Stomach smooth muscle (tissue), 2 donors: ENCODE measurements around the gene SIMC1.
"Not testable (repeated sequence)": the region's sequence is repeated elsewhere in the genome, so short reads cannot be mapped to it uniquely, and the experiment has no call there.

ENCODE experiments used
- H3K27ac ChIP-seq: one replicate; pipeline ENCODE4 v1.7.0; 2013; ENCODE audit warnings: mild to moderate bottlenecking, low read length, inconsistent platforms
- H3K27me3 ChIP-seq, 2 donors: one replicate each; pipeline ENCODE4 v1.7.0; 2013; ENCODE audit warnings: low read length in 2 of 2; ENCODE audit not compliant: insufficient read depth in 2 of 2, control insufficient read depth in 1 of 2
- H3K36me3 ChIP-seq, 2 donors: one replicate each; pipeline ENCODE4 v1.7.0; 2013; ENCODE audit warnings: low read length in 2 of 2; ENCODE audit not compliant: control insufficient read depth in 2 of 2, insufficient read depth in 2 of 2
- H3K4me1 ChIP-seq: one replicate; pipeline ENCODE4 v1.7.0; 2013; ENCODE audit warnings: low read length; ENCODE audit not compliant: control insufficient read depth, insufficient read depth
- H3K4me3 ChIP-seq, 2 donors: one replicate each; pipeline ENCODE4 v1.7.0; 2013; ENCODE audit warnings: low read length in 2 of 2
- H3K9ac ChIP-seq, 2 donors: one replicate each; pipeline ENCODE4 v1.7.0; 2013; ENCODE audit warnings: low read length in 2 of 2, mild to moderate bottlenecking in 1 of 2
- H3K9me3 ChIP-seq, 2 donors: one replicate each; pipeline ENCODE4 v1.7.0; 2013; ENCODE audit warnings: low read length in 2 of 2; ENCODE audit not compliant: control insufficient read depth in 2 of 2
- donor health status: healthy.
- donor health status: Pancreatic carcinoma.

The SIMC1 gene

DNA sequence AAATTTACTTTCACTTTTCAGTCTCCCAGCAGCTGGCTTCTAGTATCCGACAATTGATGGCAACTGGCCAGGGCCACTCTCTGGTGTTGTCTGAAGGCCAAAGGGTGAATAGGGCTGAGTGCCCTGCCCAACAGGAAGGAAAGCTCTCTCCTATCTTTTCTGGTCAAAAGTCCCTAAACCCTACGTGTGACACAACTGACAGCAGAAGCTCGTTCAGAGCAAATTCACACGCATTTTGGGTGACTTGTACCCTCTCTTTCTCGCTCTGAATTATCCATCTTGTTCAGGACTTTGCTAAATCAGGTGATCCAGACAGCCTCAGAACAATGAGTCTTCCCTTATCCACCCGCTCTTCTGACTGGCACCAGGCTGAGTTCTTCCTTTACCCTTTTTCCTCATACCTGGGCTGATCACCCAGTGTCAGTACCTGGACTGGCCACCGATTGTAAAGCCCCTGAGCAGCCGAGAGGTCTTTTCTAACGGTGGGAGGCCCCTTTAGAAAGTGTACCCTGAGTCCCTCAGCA, 21.8 kb upstream of the SIMC1 start:
- not testable (repeated sequence) for H3K36me3 ChIP-seq, H3K4me3 ChIP-seq, H3K27me3 ChIP-seq, H3K9me3 ChIP-seq, H3K4me1 ChIP-seq, H3K27ac ChIP-seq, H3K9ac ChIP-seq

DNA sequence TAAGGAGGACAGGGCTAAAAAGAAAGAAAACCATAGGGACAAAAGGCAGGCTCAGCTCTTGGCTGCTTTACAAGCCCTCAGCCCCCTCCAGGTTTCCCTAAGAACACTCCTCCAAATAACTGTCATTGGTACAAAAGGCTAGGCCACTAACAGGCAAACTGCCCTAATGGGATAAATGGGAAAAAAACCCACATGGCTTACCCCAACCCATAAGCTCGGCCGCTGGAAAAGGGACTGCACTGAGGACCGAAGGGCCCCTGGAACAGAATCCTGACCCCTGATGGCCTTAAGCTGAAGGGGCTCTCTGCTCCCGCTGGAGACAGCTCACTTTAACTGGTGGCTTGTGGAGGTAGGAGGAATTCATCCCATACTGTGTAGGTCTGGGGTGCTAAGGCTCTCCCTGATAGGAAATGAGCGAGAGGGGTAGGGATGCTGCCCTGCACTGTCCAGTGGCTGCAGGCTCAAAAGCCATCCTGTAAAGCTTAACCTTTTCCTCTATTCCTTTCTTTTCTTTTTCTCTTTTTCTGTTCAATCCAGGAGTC, 21.0 kb upstream of the SIMC1 start:
- not testable (repeated sequence) for H3K27ac ChIP-seq, H3K36me3 ChIP-seq, H3K9me3 ChIP-seq, H3K4me3 ChIP-seq, H3K9ac ChIP-seq, H3K27me3 ChIP-seq, H3K4me1 ChIP-seq

DNA sequence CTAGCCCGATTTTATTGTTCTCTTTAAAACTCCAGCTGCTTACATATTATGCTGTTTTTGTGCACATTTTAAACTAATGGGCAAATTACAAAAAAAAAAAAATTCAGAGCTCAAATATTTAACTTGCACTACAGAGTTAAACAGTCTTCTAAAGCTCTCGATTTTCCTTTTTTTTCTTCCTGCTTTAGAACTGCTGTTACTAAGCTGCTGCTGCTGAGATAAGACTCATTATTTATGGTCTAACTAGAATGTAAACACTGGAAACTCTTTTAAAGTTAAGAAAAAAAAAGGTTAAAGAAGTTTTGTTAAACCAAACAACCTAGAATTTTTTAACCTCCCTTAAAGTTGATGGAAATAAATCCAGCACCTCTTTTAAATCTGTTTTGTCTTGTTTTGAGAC, 20.5 kb upstream of the SIMC1 start:
- not testable (repeated sequence) for H3K4me3 ChIP-seq, H3K27me3 ChIP-seq, H3K36me3 ChIP-seq, H3K9me3 ChIP-seq, H3K4me1 ChIP-seq, H3K9ac ChIP-seq, H3K27ac ChIP-seq

DNA sequence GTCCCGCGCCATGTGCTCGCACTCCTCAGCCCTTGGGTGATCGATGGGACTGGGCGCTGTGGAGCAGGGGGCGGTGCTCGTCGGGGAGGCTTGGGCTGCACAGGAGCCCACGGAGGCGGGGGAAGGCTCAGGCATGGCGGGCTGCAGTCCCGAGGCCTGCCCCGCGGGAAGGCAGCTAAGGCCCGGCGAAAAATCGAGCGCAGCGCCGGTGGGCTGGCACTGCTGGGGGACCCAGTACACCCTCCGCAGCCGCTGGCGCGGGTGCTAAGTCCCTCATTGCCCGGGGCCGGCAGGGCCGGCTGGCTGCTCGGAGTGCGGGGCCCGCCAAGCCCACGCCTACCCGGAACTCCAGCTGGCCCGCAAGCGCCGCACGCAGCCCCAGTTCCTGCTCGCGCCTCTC, 16.2 kb upstream of the SIMC1 start:
- H3K9ac ChIP-seq, H3K4me3 ChIP-seq, H3K9me3 ChIP-seq, H3K27me3 ChIP-seq, H3K36me3 ChIP-seq, H3K4me1 ChIP-seq, H3K27ac ChIP-seq: not testable (repeated sequence)

DNA sequence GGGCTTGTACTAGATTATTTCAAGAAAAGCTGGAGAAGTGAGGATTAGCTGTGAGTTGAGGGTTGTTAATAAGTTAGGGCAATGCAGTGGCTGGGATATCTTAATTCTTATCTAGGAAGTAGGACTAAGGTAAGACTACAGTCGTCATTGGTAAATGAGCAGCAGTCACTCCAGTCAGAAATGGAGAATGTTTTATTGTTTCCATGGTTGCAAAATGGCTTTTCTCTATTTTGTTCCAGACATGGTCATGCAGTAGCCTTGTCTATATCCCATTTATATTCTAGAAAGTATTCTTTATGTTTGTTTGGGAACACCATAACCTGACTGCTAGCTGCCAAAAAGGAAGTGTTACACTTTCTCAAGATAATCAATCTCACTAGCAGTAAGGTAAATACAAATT, 9.9 kb upstream of the SIMC1 start:
- H3K9ac ChIP-seq, H3K27me3 ChIP-seq, H3K36me3 ChIP-seq, H3K4me1 ChIP-seq, H3K9me3 ChIP-seq, H3K27ac ChIP-seq, H3K4me3 ChIP-seq: not testable (repeated sequence)

DNA sequence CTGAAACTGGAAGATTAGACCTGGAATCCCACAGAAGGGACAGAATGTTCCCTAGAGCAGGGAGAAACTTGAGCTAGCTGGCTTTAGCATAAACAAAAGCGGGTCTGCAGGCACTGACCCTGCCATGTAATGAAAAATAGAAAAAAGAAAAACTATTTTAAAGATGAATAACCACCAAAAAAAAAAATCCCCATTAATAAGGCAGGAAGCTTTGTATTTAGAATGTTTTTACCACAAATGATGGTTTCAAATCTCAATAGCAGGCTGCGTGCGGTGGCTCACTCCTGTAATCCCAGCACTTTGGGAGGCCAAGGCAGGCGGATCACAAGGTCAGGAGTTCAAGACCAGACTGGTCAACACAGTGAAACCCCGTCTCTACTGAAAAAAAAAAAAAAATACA, 5.0 kb upstream of the SIMC1 start:
- H3K27me3 ChIP-seq, H3K27ac ChIP-seq, H3K36me3 ChIP-seq, H3K4me1 ChIP-seq, H3K4me3 ChIP-seq, H3K9me3 ChIP-seq, H3K9ac ChIP-seq: not testable (repeated sequence)

DNA sequence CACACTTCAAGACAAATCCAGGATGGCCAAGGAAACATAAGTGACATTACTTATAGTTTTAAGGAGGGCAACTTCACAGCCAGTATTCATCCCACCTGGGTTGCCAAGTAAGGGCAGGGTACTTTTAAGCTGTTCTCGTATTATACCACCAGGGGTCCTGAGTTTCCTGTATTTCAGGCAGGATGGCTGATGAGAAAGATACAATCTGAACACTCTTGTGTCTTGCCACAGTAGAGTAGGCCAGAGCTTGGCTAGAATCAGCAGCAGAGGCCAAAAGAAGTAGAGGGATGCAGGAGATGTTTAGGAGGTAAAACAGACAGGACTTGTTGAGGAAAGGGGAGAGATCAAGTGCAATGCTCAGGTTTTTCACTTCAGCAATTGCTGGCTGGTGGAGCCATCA, 3.1 kb upstream of the SIMC1 start:
- not testable (repeated sequence) for H3K27ac ChIP-seq, H3K36me3 ChIP-seq, H3K4me3 ChIP-seq, H3K4me1 ChIP-seq, H3K9ac ChIP-seq, H3K9me3 ChIP-seq, H3K27me3 ChIP-seq

DNA sequence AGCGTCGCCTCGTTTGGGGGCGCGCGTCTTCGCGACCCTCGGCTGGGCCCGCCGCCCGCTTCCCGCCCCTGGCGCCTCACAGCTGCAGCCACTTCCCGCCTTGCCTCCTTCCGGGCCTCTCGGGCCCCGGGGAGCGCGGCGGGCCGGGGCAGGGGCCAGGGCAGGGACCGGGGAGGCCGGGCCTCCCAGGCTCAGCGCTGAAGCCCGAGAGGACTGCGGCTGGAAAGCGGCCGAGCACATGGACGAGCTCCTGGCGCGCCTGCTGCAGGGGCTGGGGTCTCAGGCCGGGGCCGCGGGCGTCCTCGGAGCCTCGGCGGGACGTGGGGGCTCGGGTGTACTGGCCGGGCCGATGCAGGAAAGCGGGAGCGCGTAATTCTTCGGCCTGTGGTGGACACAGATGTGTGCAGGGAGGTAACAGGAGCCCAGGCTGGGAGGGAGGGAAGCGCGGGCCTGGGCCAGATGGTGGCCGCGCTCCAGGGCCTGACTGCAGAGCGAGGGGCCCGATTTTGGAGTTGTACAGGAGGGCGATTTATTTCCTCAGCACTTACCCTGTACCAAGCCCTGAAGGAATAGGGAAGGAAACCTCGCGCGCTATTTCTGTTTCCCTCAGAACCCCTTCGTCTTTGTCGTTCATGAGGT, 540 bp downstream of the SIMC1 start:
- not testable (repeated sequence) for H3K9me3 ChIP-seq, H3K27ac ChIP-seq, H3K9ac ChIP-seq, H3K4me3 ChIP-seq, H3K27me3 ChIP-seq, H3K4me1 ChIP-seq, H3K36me3 ChIP-seq

DNA sequence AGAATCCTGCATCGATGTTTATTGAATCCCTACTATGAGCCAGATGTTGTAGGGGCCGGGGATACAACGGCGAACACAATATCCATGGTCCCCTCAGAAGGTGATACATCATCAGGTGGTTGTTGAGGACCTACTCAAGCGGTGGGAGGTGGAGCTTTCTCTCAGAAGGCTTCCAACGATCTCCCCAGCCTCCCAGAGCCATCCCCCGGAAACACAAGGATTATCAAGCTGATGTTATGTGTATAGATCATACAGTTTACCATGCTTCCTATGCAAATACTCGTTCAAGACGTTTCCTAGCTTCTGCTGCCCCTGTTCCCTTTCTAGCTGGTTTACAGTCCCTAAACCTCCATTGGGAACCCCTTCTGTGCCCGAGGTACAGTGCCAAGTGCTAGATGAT, 1.1 kb downstream of the SIMC1 start:
- H3K4me3 ChIP-seq, H3K36me3 ChIP-seq, H3K27me3 ChIP-seq, H3K9me3 ChIP-seq, H3K4me1 ChIP-seq, H3K27ac ChIP-seq, H3K9ac ChIP-seq: not testable (repeated sequence)

DNA sequence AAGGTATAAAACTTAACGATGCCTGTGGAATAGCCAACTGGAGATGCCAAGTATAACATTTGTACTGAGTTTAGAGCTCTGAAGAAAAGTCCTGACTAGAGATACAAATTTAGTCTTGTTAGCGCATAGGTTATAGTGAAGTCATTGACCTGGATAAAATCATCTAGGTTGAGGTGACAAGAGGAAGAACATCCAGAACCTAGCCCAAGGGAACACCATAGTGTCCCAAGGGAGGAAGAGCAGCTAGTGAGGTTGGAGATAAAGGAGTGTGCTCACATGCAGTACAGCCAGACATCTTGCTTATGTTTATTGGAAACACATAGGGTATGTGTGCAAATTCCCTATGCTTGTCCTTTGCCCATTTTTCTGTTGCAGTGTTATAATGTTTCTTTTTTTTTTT, 6.1 kb downstream of the SIMC1 start:
- not testable (repeated sequence) for H3K9ac ChIP-seq, H3K27ac ChIP-seq, H3K4me1 ChIP-seq, H3K9me3 ChIP-seq, H3K27me3 ChIP-seq, H3K4me3 ChIP-seq, H3K36me3 ChIP-seq

DNA sequence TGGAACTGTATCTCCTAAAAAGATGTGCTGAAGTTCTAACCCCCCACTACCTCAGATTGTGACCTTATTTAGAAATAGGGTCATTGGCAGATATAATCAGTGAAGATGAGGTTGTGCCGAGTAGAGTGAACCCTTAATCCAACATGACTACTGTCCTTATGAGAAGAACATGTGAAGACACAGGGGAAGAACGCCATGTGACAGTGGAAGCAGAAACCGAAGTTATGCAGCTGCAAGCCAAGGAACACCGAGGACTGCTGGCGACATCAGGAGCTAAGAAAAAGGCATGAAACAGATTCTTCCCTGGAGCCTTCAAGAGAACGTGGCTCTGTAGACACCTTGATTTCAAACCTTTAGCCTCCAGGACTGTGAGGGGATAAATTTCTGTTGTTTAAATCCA, 6.8 kb downstream of the SIMC1 start:
- H3K9me3 ChIP-seq, H3K9ac ChIP-seq, H3K4me3 ChIP-seq, H3K27me3 ChIP-seq, H3K4me1 ChIP-seq, H3K36me3 ChIP-seq, H3K27ac ChIP-seq: not testable (repeated sequence)
